Suprapubic skin (tissue), 3 donors: ENCODE data around the gene KLK12.

ENCODE experiments used
- CTCF ChIP-seq, 2 donors: fragments of 200-600 bp in 1 of 2; fragments of 450-650 bp in 1 of 2; sonication (generic) in 1 of 2; IDR thresholded peaks; one replicate each; pipeline ENCODE4 v1.5.1; 2016 to 2019; ENCODE audit warnings: antibody characterized with exemption in 2 of 2, mild to moderate bottlenecking in 1 of 2, moderate library complexity in 1 of 2
- EP300 ChIP-seq: sonication (generic); formaldehyde crosslinking; IDR thresholded peaks from one replicate; pipeline ENCODE4 v1.6.1; 2017; ENCODE audit warnings: antibody characterized with exemption

- TF ChIP-seq CTCF (IDR thresholded peaks at IDR 0.05) (no peak), EP300 (no peak)
These were observed 1.7 kb upstream of the KLK12 start for GRCh38 chr19:51036519-51036918.
